ENCODE data around the gene ATP5ME.

ATP5ME gene

GRCh38 chr4:658681-659667, 15.1 kb downstream of the ATP5ME start:
- TF ChIP-seq GLIS3 (CRISPR knock-in tag; IDR thresholded peaks at IDR 0.05) = no peak
- no peak for TF ChIP-seq TSHZ2 (CRISPR knock-in tag; IDR thresholded peaks at IDR 0.05)
- no peak for TF ChIP-seq PPARA (CRISPR knock-in tag; IDR thresholded peaks at IDR 0.05; ENCODE audit: borderline replicate concordance)
- no peak for TF ChIP-seq ARNTL (CRISPR knock-in tag; IDR thresholded peaks at IDR 0.05; ENCODE audit: borderline replicate concordance, low read depth)
- no peak for TF ChIP-seq ESRRG (CRISPR knock-in tag; IDR thresholded peaks at IDR 0.05)
- TF ChIP-seq ZFP3 (CRISPR knock-in tag; IDR thresholded peaks at IDR 0.05) = no peak
- no peak for ATAC-seq

GRCh38 chr4:657834-658667, 16.0 kb downstream of the ATP5ME start:
- TF ChIP-seq, protein P1, sequence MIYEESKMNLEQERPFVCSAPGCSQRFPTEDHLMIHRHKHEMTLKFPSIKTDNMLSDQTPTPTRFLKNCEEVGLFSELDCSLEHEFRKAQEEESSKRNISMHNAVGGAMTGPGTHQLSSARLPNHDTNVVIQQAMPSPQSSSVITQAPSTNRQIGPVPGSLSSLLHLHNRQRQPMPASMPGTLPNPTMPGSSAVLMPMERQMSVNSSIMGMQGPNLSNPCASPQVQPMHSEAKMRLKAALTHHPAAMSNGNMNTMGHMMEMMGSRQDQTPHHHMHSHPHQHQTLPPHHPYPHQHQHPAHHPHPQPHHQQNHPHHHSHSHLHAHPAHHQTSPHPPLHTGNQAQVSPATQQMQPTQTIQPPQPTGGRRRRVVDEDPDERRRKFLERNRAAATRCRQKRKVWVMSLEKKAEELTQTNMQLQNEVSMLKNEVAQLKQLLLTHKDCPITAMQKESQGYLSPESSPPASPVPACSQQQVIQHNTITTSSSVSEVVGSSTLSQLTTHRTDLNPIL (CRISPR knock-in tag; IDR thresholded peaks at IDR 0.05; ENCODE audit: low read depth) = no peak
- TF ChIP-seq ISL1 (CRISPR knock-in tag; IDR thresholded peaks at IDR 0.05) (no peak), RARB (CRISPR knock-in tag; IDR thresholded peaks at IDR 0.05) (no peak), OSR1 (CRISPR knock-in tag; IDR thresholded peaks at IDR 0.05) (no peak), POU6F1 (CRISPR knock-in tag; IDR thresholded peaks at IDR 0.05; ENCODE audit: borderline replicate concordance, low read depth) (no peak), CSRNP3 (CRISPR knock-in tag; IDR thresholded peaks at IDR 0.05) (no peak), ZFP30 (CRISPR knock-in tag; IDR thresholded peaks at IDR 0.05) (no peak), TCF4 (CRISPR knock-in tag; IDR thresholded peaks at IDR 0.05; ENCODE audit: borderline replicate concordance) (no peak), ZNF565 (CRISPR knock-in tag; conservative IDR thresholded peaks at IDR 0.05; ENCODE audit: low read depth) (no peak), ZNF70 (CRISPR knock-in tag; IDR thresholded peaks at IDR 0.05) (no peak), ARNTL (CRISPR knock-in tag; IDR thresholded peaks at IDR 0.05; ENCODE audit: borderline replicate concordance, low read depth) (no peak), GLIS3 (CRISPR knock-in tag; IDR thresholded peaks at IDR 0.05) (no peak), ZC3H10 (CRISPR knock-in tag; IDR thresholded peaks at IDR 0.05) (no peak), ZNF8 (CRISPR knock-in tag; IDR thresholded peaks at IDR 0.05) (no peak), BACH2 (CRISPR knock-in tag; IDR thresholded peaks at IDR 0.05; ENCODE audit: borderline replicate concordance) (no peak)
- TF ChIP-seq, protein P2, sequence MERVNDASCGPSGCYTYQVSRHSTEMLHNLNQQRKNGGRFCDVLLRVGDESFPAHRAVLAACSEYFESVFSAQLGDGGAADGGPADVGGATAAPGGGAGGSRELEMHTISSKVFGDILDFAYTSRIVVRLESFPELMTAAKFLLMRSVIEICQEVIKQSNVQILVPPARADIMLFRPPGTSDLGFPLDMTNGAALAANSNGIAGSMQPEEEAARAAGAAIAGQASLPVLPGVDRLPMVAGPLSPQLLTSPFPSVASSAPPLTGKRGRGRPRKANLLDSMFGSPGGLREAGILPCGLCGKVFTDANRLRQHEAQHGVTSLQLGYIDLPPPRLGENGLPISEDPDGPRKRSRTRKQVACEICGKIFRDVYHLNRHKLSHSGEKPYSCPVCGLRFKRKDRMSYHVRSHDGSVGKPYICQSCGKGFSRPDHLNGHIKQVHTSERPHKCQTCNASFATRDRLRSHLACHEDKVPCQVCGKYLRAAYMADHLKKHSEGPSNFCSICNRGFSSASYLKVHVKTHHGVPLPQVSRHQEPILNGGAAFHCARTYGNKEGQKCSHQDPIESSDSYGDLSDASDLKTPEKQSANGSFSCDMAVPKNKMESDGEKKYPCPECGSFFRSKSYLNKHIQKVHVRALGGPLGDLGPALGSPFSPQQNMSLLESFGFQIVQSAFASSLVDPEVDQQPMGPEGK (CRISPR knock-in tag; IDR thresholded peaks at IDR 0.05; ENCODE audit: borderline replicate concordance) = no peak
- ATAC-seq = peak; percentile 9; the same call in 2 of the 3 replicates

All from SK-N-SH treated with all-trans-retinoic acid at 6 μM for 48 hours (cell line).